HepG2 (cell line): Measurements from ENCODE around the gene EZH2. TPM values are rescaled to one million over a fixed set of nuclear protein-coding genes. Genes with fewer than 3 reads are reported as not detected.
A peak's percentile ranks its signal among the peaks of the same experiment; 100 is the strongest.

Experiments
- ARNTL ChIP-seq: sonication (generic); formaldehyde crosslinking; IDR thresholded peaks from 2 replicates; pipeline ENCODE4 v1.4.0; 2020; ENCODE audit warnings: mild to moderate bottlenecking, missing genetic modification reagents
- ATF7-NPFF ChIP-seq: sonication (generic); formaldehyde crosslinking; IDR thresholded peaks from 2 replicates; pipeline ENCODE4 v1.8.1; 2023; ENCODE audit warnings: mild to moderate bottlenecking, low read depth, missing genetic modification reagents, moderate library complexity
- EP300 ChIP-seq, 3 experiments: sonication (generic) in 1 of 3; formaldehyde crosslinking in 1 of 3; IDR thresholded peaks; 2 replicates each; pipeline versions ENCODE4 v1.5.1 to v1.6.1; 2011 to 2020; ENCODE audit warnings: low read depth in 2 of 3, low read length in 2 of 3, borderline replicate concordance in 1 of 3, improper control_type of control experiment in 1 of 3, mild to moderate bottlenecking in 1 of 3, missing genetic modification reagents in 1 of 3, moderate library complexity in 1 of 3
- KLF9 ChIP-seq: IDR thresholded peaks from 2 replicates; pipeline ENCODE4 v1.6.1; 2016; ENCODE audit warnings: low read depth
- MAX ChIP-seq: IDR thresholded peaks from 2 replicates; pipeline ENCODE4 v1.6.1; 2012; ENCODE audit warnings: inconsistent platforms
- NONO ChIP-seq, 2 experiments: fragments of 450-650 bp in 1 of 2; sonication (generic) in 1 of 2; formaldehyde crosslinking in 1 of 2; IDR thresholded peaks in 1 of 2; conservative IDR thresholded peaks in 1 of 2; 2 replicates each; pipeline versions ENCODE4 v1.6.1 to v1.8.0; 2017 to 2022; ENCODE audit warnings: mild to moderate bottlenecking in 1 of 2, missing genetic modification reagents in 1 of 2, moderate library complexity in 1 of 2
- NR1H2 ChIP-seq: sonication (generic); formaldehyde crosslinking; IDR thresholded peaks from 2 replicates; pipeline ENCODE4 v1.8.1; 2022; ENCODE audit warnings: low read depth, missing genetic modification reagents, borderline replicate concordance
- PAXIP1 ChIP-seq: sonication (generic); formaldehyde crosslinking; conservative IDR thresholded peaks from 2 replicates; pipeline ENCODE4 v1.4.0; 2020; ENCODE audit warnings: mild to moderate bottlenecking, missing genetic modification reagents, moderate library complexity
- PHF21A ChIP-seq: sonication (generic); formaldehyde crosslinking; IDR thresholded peaks from 2 replicates; pipeline ENCODE4 v1.5.0; 2020; ENCODE audit warnings: mild to moderate bottlenecking, missing genetic modification reagents
- POGK ChIP-seq: sonication (generic); formaldehyde crosslinking; conservative IDR thresholded peaks from 2 replicates; pipeline ENCODE4 v1.8.0; 2022; ENCODE audit warnings: mild to moderate bottlenecking, moderate library complexity, missing genetic modification reagents
- SATB2 ChIP-seq: sonication (generic); formaldehyde crosslinking; IDR thresholded peaks from 2 replicates; pipeline ENCODE4 v1.5.0; 2020; ENCODE audit warnings: missing genetic modification reagents
- SCMH1 ChIP-seq: sonication (generic); formaldehyde crosslinking; IDR thresholded peaks from 2 replicates; pipeline ENCODE4 v1.9.0; 2021; ENCODE audit warnings: missing genetic modification reagents, mild to moderate bottlenecking, borderline replicate concordance
- SIX1 ChIP-seq: sonication (generic); formaldehyde crosslinking; IDR thresholded peaks from 2 replicates; pipeline ENCODE4 v1.4.0; 2020; ENCODE audit warnings: missing genetic modification reagents, borderline replicate concordance
- THAP7 ChIP-seq: sonication (generic); formaldehyde crosslinking; IDR thresholded peaks from 2 replicates; pipeline ENCODE4 v1.8.1; 2023; ENCODE audit warnings: mild to moderate bottlenecking, missing genetic modification reagents
- ZNF143 ChIP-seq: sonication (generic); formaldehyde crosslinking; IDR thresholded peaks from 2 replicates; pipeline ENCODE4 v1.4.0; 2020; ENCODE audit warnings: missing genetic modification reagents
- ZNF567 ChIP-seq: sonication (generic); formaldehyde crosslinking; IDR thresholded peaks from 2 replicates; pipeline ENCODE4 v1.8.1; 2023; ENCODE audit warnings: mild to moderate bottlenecking, missing genetic modification reagents, borderline replicate concordance
- ZNF576 ChIP-seq: sonication (generic); formaldehyde crosslinking; IDR thresholded peaks from 2 replicates; pipeline ENCODE4 v1.4.0; 2020; ENCODE audit warnings: mild to moderate bottlenecking, missing genetic modification reagents
- ZNF577 ChIP-seq: sonication (generic); formaldehyde crosslinking; IDR thresholded peaks from 2 replicates; pipeline ENCODE4 v1.4.0; 2020; ENCODE audit warnings: mild to moderate bottlenecking, low read depth, missing genetic modification reagents, borderline replicate concordance
- ZNF691 ChIP-seq: sonication (generic); formaldehyde crosslinking; IDR thresholded peaks from 2 replicates; pipeline ENCODE4 v1.4.0; 2020; ENCODE audit warnings: missing genetic modification reagents, low read depth, mild to moderate bottlenecking, borderline replicate concordance
- ZNF724P ChIP-seq: sonication (generic); formaldehyde crosslinking; IDR thresholded peaks from 2 replicates; pipeline ENCODE4 v1.8.0; 2022; ENCODE audit warnings: missing genetic modification reagents, borderline replicate concordance
- polyA plus RNA-seq, 8 experiments: library from polyadenylated mRNA; depleted of rRNA in 3 of 8; stranded (reverse) in 7 of 8; unstranded in 1 of 8; fragments of >200 nt; fragmentation: Illumina TruSeq in 4 of 8; extraction: Trizol in 4 of 8; gene quantifications; 2 replicates each; pipeline versions ENCODE4 v1.2.1 to v1.2.3, GENCODE V29; 2011 to 2016; ENCODE audit warnings: low read depth in 4 of 8, missing spikeins in 1 of 8, mixed read lengths in 1 of 8; ENCODE audit not compliant: insufficient read depth in 1 of 8
- total RNA-seq, 5 experiments: library from RNA; depleted of rRNA; stranded (reverse); fragments of >200 nt; fragmentation: Illumina TruSeq; extraction: Trizol; gene quantifications; 2 replicates each; pipeline ENCODE4 v1.2.3, GENCODE V29; 2016; ENCODE audit warnings: low read depth in 1 of 5

EZH2 gene
- total and polyA plus RNA-seq, 2 of the 13 experiments (the other 11 are each of a cell fraction or from before 2014, with no cell fraction given): 26.0 to 34.3 TPM

GRCh38 chr7:148884299-148885022 is 370 bp upstream of the EZH2 start (continued):
- TF ChIP-seq ZNF691 (CRISPR knock-in tag): peak; percentile 49; the same call in 1 of the 2 replicates
- TF ChIP-seq POGK (CRISPR knock-in tag): peak; percentile 92
- peak in 1 of 2 experiments; percentile 15; a peak in 1 of 4 replicates for TF ChIP-seq EP300 (IDR thresholded peaks at IDR 0.05; ENCODE audit: low read depth in 2 of 2, low read length in 2 of 2)
- TF ChIP-seq EP300 (CRISPR knock-in tag; IDR thresholded peaks at IDR 0.05; ENCODE audit: borderline replicate concordance): no peak
- TF ChIP-seq SIX1 (CRISPR knock-in tag): no peak
- TF ChIP-seq ZNF576 (CRISPR knock-in tag): 0 out of 2 replicates have a peak, but pooled peaks have one; percentile 44
- peak; percentile 63; the same call in 1 of the 2 replicates for TF ChIP-seq THAP7 (CRISPR knock-in tag)
- TF ChIP-seq ZNF724P: peak; percentile 54; the same call in 1 of the 2 replicates
- TF ChIP-seq KLF9: no peak
- 0 out of 2 replicates have a peak, but pooled peaks have one; percentile 56 for TF ChIP-seq NR1H2
- peak; percentile 35; the same call in 1 of the 2 replicates for TF ChIP-seq ZNF143 (CRISPR knock-in tag)
- peak; percentile 28; the same call in 1 of the 2 replicates for TF ChIP-seq PHF21A
- 0 out of 2 replicates have a peak, but pooled peaks have one; percentile 24 for TF ChIP-seq SATB2 (CRISPR knock-in tag)
- no peak for TF ChIP-seq ZNF577 (CRISPR knock-in tag)
- no peak for TF ChIP-seq SCMH1 (CRISPR knock-in tag)
- TF ChIP-seq MAX: peak; percentile 91
- TF ChIP-seq ARNTL (CRISPR knock-in tag): no peak
- TF ChIP-seq ZNF567 (CRISPR knock-in tag): no peak
- no peak; the same call in 1 of the 2 replicates for TF ChIP-seq PAXIP1 (CRISPR knock-in tag)
- TF ChIP-seq NONO (IDR thresholded peaks at IDR 0.05): no peak
- peak; percentile 53; the same call in 1 of the 2 replicates for TF ChIP-seq NONO (CRISPR knock-in tag; conservative IDR thresholded peaks at IDR 0.05)
- TF ChIP-seq ATF7-NPFF (CRISPR knock-in tag): peak; percentile 95
